Ishikawa (cell line): ENCODE results near the gene EBLN2.

Experiments
- CEBPB ChIP-seq: IDR thresholded peaks from 2 replicates; pipeline ENCODE4 v1.6.1; 2012
- CREB1 ChIP-seq: IDR thresholded peaks from 2 replicates; pipeline ENCODE4 v1.6.1; 2012; ENCODE audit warnings: low read depth
- EGR1 ChIP-seq: IDR thresholded peaks from 2 replicates; pipeline ENCODE4 v1.6.1; 2012
- FOXM1 ChIP-seq: IDR thresholded peaks from 2 replicates; pipeline ENCODE4 v1.6.1; 2012; ENCODE audit warnings: low read depth, borderline replicate concordance
- NFIC ChIP-seq: IDR thresholded peaks from 2 replicates; pipeline ENCODE4 v1.6.1; 2012
- RAD21 ChIP-seq: IDR thresholded peaks from 2 replicates; pipeline ENCODE4 v1.6.1; 2012; ENCODE audit warnings: low read depth
- YY1 ChIP-seq: IDR thresholded peaks from 2 replicates; pipeline ENCODE4 v1.6.1; 2012; ENCODE audit warnings: low read depth
- ZBTB7A ChIP-seq: IDR thresholded peaks from 2 replicates; pipeline ENCODE4 v1.6.1; 2012; ENCODE audit warnings: low read depth
- TF ChIP-seq, protein P1 (sequence below): IDR thresholded peaks from 2 replicates; pipeline ENCODE4 v1.6.1; 2012
- TF ChIP-seq, protein P2 (sequence below): IDR thresholded peaks from 2 replicates; pipeline ENCODE4 v1.6.1; 2012; ENCODE audit warnings: low read depth, mild to moderate bottlenecking

DNA sequence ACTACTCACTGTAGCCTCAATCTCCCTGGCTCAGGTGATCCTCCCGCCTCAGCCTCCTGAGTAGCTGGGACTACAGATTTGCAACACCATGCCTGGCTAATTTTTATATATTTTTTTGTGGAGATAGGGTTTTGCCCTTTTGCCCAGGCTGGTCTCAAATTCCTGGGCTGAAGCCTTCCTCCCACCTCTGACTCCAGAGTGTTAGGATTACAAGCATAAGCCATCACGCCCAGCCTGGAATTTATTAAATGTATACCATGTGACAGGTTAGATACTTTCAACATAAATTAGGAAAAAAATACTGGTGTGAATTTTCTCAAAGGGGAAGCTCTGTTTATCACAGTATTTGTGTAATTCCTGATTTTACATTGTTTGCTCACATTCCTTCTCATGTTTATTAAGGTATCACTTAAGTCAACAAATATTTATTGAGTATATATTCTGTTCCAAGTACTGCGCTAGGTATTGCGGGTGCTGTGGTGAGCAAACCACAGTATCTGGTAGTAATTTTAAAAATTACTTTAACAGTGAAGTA is 40.1 kb upstream of the EBLN2 start:
- TF ChIP-seq, protein P1, sequence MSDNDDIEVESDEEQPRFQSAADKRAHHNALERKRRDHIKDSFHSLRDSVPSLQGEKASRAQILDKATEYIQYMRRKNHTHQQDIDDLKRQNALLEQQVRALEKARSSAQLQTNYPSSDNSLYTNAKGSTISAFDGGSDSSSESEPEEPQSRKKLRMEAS: no peak
- TF ChIP-seq YY1 (no peak), CREB1 (no peak), RAD21 (no peak), NFIC (no peak), CEBPB (no peak), ZBTB7A (no peak), FOXM1 (no peak), EGR1 (no peak)
- TF ChIP-seq, protein P2, sequence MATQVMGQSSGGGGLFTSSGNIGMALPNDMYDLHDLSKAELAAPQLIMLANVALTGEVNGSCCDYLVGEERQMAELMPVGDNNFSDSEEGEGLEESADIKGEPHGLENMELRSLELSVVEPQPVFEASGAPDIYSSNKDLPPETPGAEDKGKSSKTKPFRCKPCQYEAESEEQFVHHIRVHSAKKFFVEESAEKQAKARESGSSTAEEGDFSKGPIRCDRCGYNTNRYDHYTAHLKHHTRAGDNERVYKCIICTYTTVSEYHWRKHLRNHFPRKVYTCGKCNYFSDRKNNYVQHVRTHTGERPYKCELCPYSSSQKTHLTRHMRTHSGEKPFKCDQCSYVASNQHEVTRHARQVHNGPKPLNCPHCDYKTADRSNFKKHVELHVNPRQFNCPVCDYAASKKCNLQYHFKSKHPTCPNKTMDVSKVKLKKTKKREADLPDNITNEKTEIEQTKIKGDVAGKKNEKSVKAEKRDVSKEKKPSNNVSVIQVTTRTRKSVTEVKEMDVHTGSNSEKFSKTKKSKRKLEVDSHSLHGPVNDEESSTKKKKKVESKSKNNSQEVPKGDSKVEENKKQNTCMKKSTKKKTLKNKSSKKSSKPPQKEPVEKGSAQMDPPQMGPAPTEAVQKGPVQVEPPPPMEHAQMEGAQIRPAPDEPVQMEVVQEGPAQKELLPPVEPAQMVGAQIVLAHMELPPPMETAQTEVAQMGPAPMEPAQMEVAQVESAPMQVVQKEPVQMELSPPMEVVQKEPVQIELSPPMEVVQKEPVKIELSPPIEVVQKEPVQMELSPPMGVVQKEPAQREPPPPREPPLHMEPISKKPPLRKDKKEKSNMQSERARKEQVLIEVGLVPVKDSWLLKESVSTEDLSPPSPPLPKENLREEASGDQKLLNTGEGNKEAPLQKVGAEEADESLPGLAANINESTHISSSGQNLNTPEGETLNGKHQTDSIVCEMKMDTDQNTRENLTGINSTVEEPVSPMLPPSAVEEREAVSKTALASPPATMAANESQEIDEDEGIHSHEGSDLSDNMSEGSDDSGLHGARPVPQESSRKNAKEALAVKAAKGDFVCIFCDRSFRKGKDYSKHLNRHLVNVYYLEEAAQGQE: no peak
